ENCODE results near the gene ZBTB42. TPM values are rescaled to one million over a fixed set of nuclear protein-coding genes. Genes with fewer than 3 reads are reported as not detected.

Gene ZBTB42
- total RNA-seq, 1 donor from 2014 or later, result 6.9 TPM

GRCh38 chr14:104789752-104790743, 10.9 kb upstream of the ZBTB42 start:
- no peak overlapping the region for H2AFZ ChIP-seq (ENCODE audit: low read depth, low read length)

GRCh38 chr14:104791425-104791824, 9.5 kb upstream of the ZBTB42 start:
- H3K4me1 Mint-ChIP-seq (ENCODE audit: low read depth, unreplicated experiment), result peaks cover 13% of the 10 kb centered on the region
- no peak overlapping the region for H3K4me3 Mint-ChIP-seq (ENCODE audit: unreplicated experiment)
- H3K4me2 ChIP-seq (ENCODE audit: low read length), result no peak overlapping the region
- H3K27me3 ChIP-seq (ENCODE audit: insufficient read depth, low read length), result no peaks in the 10 kb centered on the region
- peak overlapping the region; percentile 18 for H3K27ac Mint-ChIP-seq (ENCODE audit: unreplicated experiment)
- peaks cover 5% of the 10 kb centered on the region for H3K36me3 Mint-ChIP-seq (ENCODE audit: low read depth, unreplicated experiment)
- no peak overlapping the region for H3K4me3 ChIP-seq (ENCODE audit: insufficient read depth, low read depth, low read length)
- H3K36me3 ChIP-seq (ENCODE audit: insufficient read depth, low read length), result no peaks in the 10 kb centered on the region
- peaks cover 17% of the 10 kb centered on the region for H3K4me1 ChIP-seq (ENCODE audit: insufficient read depth, low read length)
- H3K9me3 Mint-ChIP-seq (ENCODE audit: unreplicated experiment), result no peaks in the 10 kb centered on the region
- peaks cover 84% of the 10 kb centered on the region for H4K20me1 ChIP-seq (ENCODE audit: insufficient read depth, low read length)
- no peak for DNase-seq (ENCODE audit: low read depth)
- peaks cover 87% of the 10 kb centered on the region for H3K79me2 ChIP-seq (ENCODE audit: insufficient read depth, low read length)
- H3K9ac ChIP-seq (ENCODE audit: low read length), result no peak overlapping the region
- no peaks in the 10 kb centered on the region for H3K9me3 ChIP-seq (ENCODE audit: insufficient read depth, low read depth, low read length)
- no peak overlapping the region for H2AFZ ChIP-seq (ENCODE audit: low read depth, low read length)
- H3K27me3 Mint-ChIP-seq (ENCODE audit: low read depth, unreplicated experiment), result no peaks in the 10 kb centered on the region
- TF ChIP-seq CTCF (IDR thresholded peaks at IDR 0.05; ENCODE audit: insufficient read depth, low read depth, low read length), result no peak
- TF ChIP-seq EZH2 (IDR thresholded peaks at IDR 0.05; ENCODE audit: insufficient read depth, low read length), result no peak
- FAIRE-seq, result no peak
- H3K27ac ChIP-seq (ENCODE audit: low read depth, low read length), result no peak overlapping the region

More at GRCh38 chr14:104789752-104790743, 10.9 kb upstream of the ZBTB42 start:
- Mint-ChIP-seq H3K36me3 (ENCODE audit: low read depth, unreplicated experiment) (peaks cover 5% of the 10 kb centered on the region), H3K9me3 (ENCODE audit: unreplicated experiment) (no peaks in the 10 kb centered on the region), H3K27ac (ENCODE audit: unreplicated experiment) (no peak overlapping the region), H3K4me1 (ENCODE audit: low read depth, unreplicated experiment) (peaks cover 12% of the 10 kb centered on the region), H3K27me3 (ENCODE audit: low read depth, unreplicated experiment) (no peaks in the 10 kb centered on the region), H3K4me3 (ENCODE audit: unreplicated experiment) (no peak overlapping the region)
- Histone ChIP-seq H3K79me2 (ENCODE audit: insufficient read depth, low read length) (peaks cover 98% of the 10 kb centered on the region), H3K9ac (ENCODE audit: low read length) (no peak overlapping the region), H3K27me3 (ENCODE audit: insufficient read depth, low read length) (no peaks in the 10 kb centered on the region), H3K4me1 (ENCODE audit: insufficient read depth, low read length) (peaks cover 13% of the 10 kb centered on the region), H3K4me3 (ENCODE audit: insufficient read depth, low read depth, low read length) (no peak overlapping the region), H3K36me3 (ENCODE audit: insufficient read depth, low read length) (no peaks in the 10 kb centered on the region), H3K27ac (ENCODE audit: low read depth, low read length) (no peak overlapping the region), H3K9me3 (ENCODE audit: insufficient read depth, low read depth, low read length) (no peaks in the 10 kb centered on the region), H3K4me2 (ENCODE audit: low read length) (no peak overlapping the region), H4K20me1 (ENCODE audit: insufficient read depth, low read length) (peaks cover 98% of the 10 kb centered on the region)
- TF ChIP-seq EZH2 (IDR thresholded peaks at IDR 0.05; ENCODE audit: insufficient read depth, low read length) (no peak), CTCF (IDR thresholded peaks at IDR 0.05; ENCODE audit: insufficient read depth, low read depth, low read length) (no peak)
- FAIRE-seq, result no peak
- no peak for DNase-seq (ENCODE audit: low read depth)

Measured in astrocyte (in vitro differentiated cells and primary cell).